K562 (cell line): ENCODE results near the gene PIK3R6. TPM values are rescaled to one million over a fixed set of nuclear protein-coding genes. Genes with fewer than 3 reads are reported as not detected.

ENCODE experiments used
- ATAC-seq: fragments of 200-7000 bp; cut with Tn5 transposase; 3 replicates; pipeline ENCODE4 v1.9.1; 2020; ENCODE audit warnings: moderate library complexity
- BruUV-seq: library from RNA; stranded (reverse); fragments of 400-500 nt; replicated peaks from 2 replicates; lab custom pipeline; 2021; lab: Mats Ljungman, UMichigan
- CTCF ChIA-PET: fragments of 300-600 bp; formaldehyde crosslinking; extraction: SDS; loops from one replicate; lab custom pipeline; 2021; ENCODE audit warnings: low intra/inter-chr PET ratio; lab: Yijun Ruan, JAX
- POLR2A ChIA-PET: fragments of 300-600, 350-650 bp; sonication (Branson Sonifier 250); formaldehyde crosslinking; extraction: SDS; loops from one replicate; lab custom pipeline; 2021; ENCODE audit warnings: antibody characterized with exemption, inconsistent platforms; lab: Yijun Ruan, JAX
- DNase-seq, 4 experiments: peaks; one replicate each; pipeline versions ENCODE4 v3.0.0 to v3.0.0-alpha.2; 2011 to 2018; ENCODE audit warnings: low spot score in 3 of 4, mixed read lengths in 3 of 4; ENCODE audit errors: extremely low read depth in 1 of 4
- FAIRE-seq: peaks from 2 replicates; lab custom pipeline; 2011; peaks lifted over from hg19 to GRCh38; lab: Jason Lieb, UNC
- H2AFZ ChIP-seq: 2 replicates; pipeline ENCODE4 v1.6.0; 2011; ENCODE audit warnings: low read depth, low read length, control low read depth, inconsistent platforms
- H3K27ac ChIP-seq: fragments of 200-600 bp; 3 replicates; pipeline ENCODE4 v1.8.0; 2011; ENCODE audit warnings: low read depth, mild to moderate bottlenecking, control low read depth, inconsistent platforms, low read length, moderate library complexity, mixed read lengths; ENCODE audit errors: extremely low read depth
- H3K27me3 ChIP-seq, 2 experiments: fragments of 300-600 bp in 1 of 2; 2 replicates in 1 of 2; 3 replicates in 1 of 2; pipeline versions ENCODE4 v1.6.0 to v1.8.0; 2011; ENCODE audit warnings: inconsistent platforms in 2 of 2, low read length in 2 of 2, mild to moderate bottlenecking in 1 of 2, mixed read lengths in 1 of 2, moderate library complexity in 1 of 2; ENCODE audit not compliant: control insufficient read depth in 2 of 2, insufficient read depth in 2 of 2
- H3K36me3 ChIP-seq: fragments of 300-600 bp; 3 replicates; pipeline ENCODE4 v1.8.0; 2011; ENCODE audit warnings: mild to moderate bottlenecking, low read length, inconsistent platforms; ENCODE audit not compliant: control insufficient read depth, insufficient read depth
- H3K4me1 ChIP-seq, 2 experiments: fragments of 200-600 bp in 1 of 2; replicated peaks in 1 of 2; 2 replicates in 1 of 2; 3 replicates in 1 of 2; pipeline versions ENCODE4 v1.5.1 to v1.8.0; 2011; ENCODE audit warnings: inconsistent platforms in 2 of 2, low read length in 2 of 2, mild to moderate bottlenecking in 1 of 2, mixed read lengths in 1 of 2, moderate library complexity in 1 of 2; ENCODE audit not compliant: control insufficient read depth in 2 of 2, insufficient read depth in 2 of 2
- H3K4me2 ChIP-seq: 2 replicates; pipeline ENCODE4 v1.6.1; 2011; ENCODE audit warnings: low read length, control low read depth, inconsistent platforms, mixed read lengths; ENCODE audit not compliant: insufficient read depth
- H3K4me3 ChIP-seq: fragments of 200-600 bp; sonication (generic), shearing (Covaris generic); 2 replicates; pipeline ENCODE4 v1.5.1; 2016; ENCODE audit warnings: control low read depth, inconsistent platforms
- H3K79me2 ChIP-seq: fragments of 200-600 bp; 3 replicates; pipeline ENCODE4 v1.8.0; 2011; ENCODE audit warnings: low read length, inconsistent platforms; ENCODE audit not compliant: control insufficient read depth, insufficient read depth
- H3K9ac ChIP-seq, 2 experiments: 2 replicates each; pipeline versions ENCODE4 v1.6.0 to v1.6.1; 2011; ENCODE audit warnings: low read depth in 2 of 2, low read length in 2 of 2, control low read depth in 1 of 2, inconsistent platforms in 1 of 2, mild to moderate bottlenecking in 1 of 2, mixed read lengths in 1 of 2; ENCODE audit not compliant: insufficient read depth in 1 of 2
- H3K9me1 ChIP-seq: one replicate; pipeline ENCODE4 v1.6.0; 2011; ENCODE audit warnings: inconsistent platforms, mild to moderate bottlenecking, low read length, moderate library complexity; ENCODE audit not compliant: control insufficient read depth, insufficient read depth
- H3K9me3 ChIP-seq: replicated peaks from 2 replicates; pipeline ENCODE4 v1.5.1; 2011; ENCODE audit warnings: low read depth, low read length, inconsistent platforms; ENCODE audit not compliant: control insufficient read depth, insufficient read depth
- H4K20me1 ChIP-seq: replicated peaks from 2 replicates; pipeline ENCODE4 v1.6.1; 2011; ENCODE audit warnings: low read length, inconsistent platforms, mixed read lengths; ENCODE audit not compliant: control insufficient read depth, insufficient read depth
- ERF ChIP-seq: fragments of 450-650 bp; formaldehyde crosslinking; IDR thresholded peaks from 2 replicates; pipeline ENCODE4 v1.4.0; 2020; ENCODE audit warnings: mild to moderate bottlenecking, mixed read lengths
- NR2C1 ChIP-seq, 2 experiments: fragments of 450-650 bp; IDR thresholded peaks; 2 replicates each; pipeline ENCODE4 v1.6.1; 2017; ENCODE audit warnings: mild to moderate bottlenecking in 2 of 2, antibody characterized with exemption in 1 of 2, inconsistent platforms in 1 of 2, missing compliant biosample characterization in 1 of 2, missing genetic modification characterization in 1 of 2
- NR2F6 ChIP-seq: fragments of 450-650 bp; formaldehyde crosslinking; IDR thresholded peaks from 2 replicates; pipeline ENCODE4 v1.4.0; 2020; ENCODE audit warnings: mild to moderate bottlenecking
- RAD21 ChIP-seq, 2 experiments: fragments of 250-450 bp in 1 of 2; fragments of 450-650 bp in 1 of 2; sonication (Bioruptor Pico) in 1 of 2; formaldehyde crosslinking in 1 of 2; IDR thresholded peaks in 1 of 2; conservative IDR thresholded peaks in 1 of 2; 2 replicates each; pipeline versions ENCODE4 v1.4.0 to v1.8.0; 2020 to 2022; ENCODE audit warnings: mild to moderate bottlenecking in 2 of 2, moderate library complexity in 1 of 2
- TCFL5 ChIP-seq: fragments of 250-450 bp; sonication (Bioruptor Pico); conservative IDR thresholded peaks from 2 replicates; pipeline ENCODE4 v1.6.1; 2021; ENCODE audit warnings: mild to moderate bottlenecking, moderate library complexity, matching md5 sums
- ZNF668 ChIP-seq: fragments of 250-450 bp; sonication (Bioruptor Pico); IDR thresholded peaks from 2 replicates; pipeline ENCODE4 v1.8.0; 2022; ENCODE audit warnings: mild to moderate bottlenecking, inconsistent platforms
- WGBS: fragments of 100-300 bp; shearing (Covaris generic); methylation state at CpG from one replicate; pipeline ENCODE4 v1.1.6; 2016; ENCODE audit warnings: low coverage, mixed read lengths; ENCODE audit not compliant: insufficient coverage; ENCODE audit errors: missing lambda C conversion rate; 5-methylcytosine and 5-hydroxymethylcytosine counted together
- in situ Hi-C: fragments of 300-500 bp; cut with MboI; formaldehyde crosslinking; loops from 4 replicates; pipeline ENCODE4 v1.15.0; 2018; ENCODE audit warnings: inconsistent platforms, mixed read lengths
- intact Hi-C: fragments of 100-400 bp; cut with micrococcal nuclease; formaldehyde crosslinking; loops from 2 replicates; pipeline ENCODE4 v1.14.2; 2022
- polyA plus RNA-seq, 8 experiments: library from polyadenylated mRNA; depleted of rRNA in 4 of 8; stranded (reverse) in 5 of 8; unstranded in 3 of 8; fragments of >200 nt; fragmentation: Nextera tagmentation in 2 of 8; fragmentation: Illumina TruSeq in 1 of 8; extraction: Ambion mirVana in 2 of 8; extraction: Trizol in 1 of 8; gene quantifications; 2 replicates each; pipeline versions ENCODE4 v1.2.1 to v1.2.3, GENCODE V29; 2011 to 2014; ENCODE audit warnings: inconsistent platforms in 1 of 8, missing spikeins in 1 of 8
- total RNA-seq, 7 experiments: library from RNA; depleted of rRNA in 6 of 7; stranded (reverse); fragments of >200 nt in 6 of 7; fragmentation: Illumina TruSeq in 2 of 7; extraction: Trizol in 2 of 7; gene quantifications; 2 replicates each; pipeline versions ENCODE4 v1.2.1 to v1.2.3, GENCODE V29; 2011 to 2021; ENCODE audit warnings: low replicate concordance in 1 of 7
- TF ChIP-seq, protein P1 (sequence below), 2 experiments: fragments of 150-350 bp in 1 of 2; IDR thresholded peaks; 2 replicates each; pipeline ENCODE4 v1.6.1; 2012 to 2016; ENCODE audit warnings: low read depth in 2 of 2, low read length in 2 of 2, mild to moderate bottlenecking in 1 of 2, moderate library complexity in 1 of 2
- TF ChIP-seq, protein P2 (sequence below): fragments of 250-450 bp; sonication (Bioruptor Pico); IDR thresholded peaks from 2 replicates; pipeline ENCODE4 v1.8.0; 2021; ENCODE audit warnings: mild to moderate bottlenecking, moderate library complexity

The PIK3R6 gene
- total and polyA plus RNA-seq, 9 of the 15 experiments (the other 6 are each of a cell fraction or from before 2014, with no cell fraction given), result 0.04 TPM; not detected in 8

DNA sequence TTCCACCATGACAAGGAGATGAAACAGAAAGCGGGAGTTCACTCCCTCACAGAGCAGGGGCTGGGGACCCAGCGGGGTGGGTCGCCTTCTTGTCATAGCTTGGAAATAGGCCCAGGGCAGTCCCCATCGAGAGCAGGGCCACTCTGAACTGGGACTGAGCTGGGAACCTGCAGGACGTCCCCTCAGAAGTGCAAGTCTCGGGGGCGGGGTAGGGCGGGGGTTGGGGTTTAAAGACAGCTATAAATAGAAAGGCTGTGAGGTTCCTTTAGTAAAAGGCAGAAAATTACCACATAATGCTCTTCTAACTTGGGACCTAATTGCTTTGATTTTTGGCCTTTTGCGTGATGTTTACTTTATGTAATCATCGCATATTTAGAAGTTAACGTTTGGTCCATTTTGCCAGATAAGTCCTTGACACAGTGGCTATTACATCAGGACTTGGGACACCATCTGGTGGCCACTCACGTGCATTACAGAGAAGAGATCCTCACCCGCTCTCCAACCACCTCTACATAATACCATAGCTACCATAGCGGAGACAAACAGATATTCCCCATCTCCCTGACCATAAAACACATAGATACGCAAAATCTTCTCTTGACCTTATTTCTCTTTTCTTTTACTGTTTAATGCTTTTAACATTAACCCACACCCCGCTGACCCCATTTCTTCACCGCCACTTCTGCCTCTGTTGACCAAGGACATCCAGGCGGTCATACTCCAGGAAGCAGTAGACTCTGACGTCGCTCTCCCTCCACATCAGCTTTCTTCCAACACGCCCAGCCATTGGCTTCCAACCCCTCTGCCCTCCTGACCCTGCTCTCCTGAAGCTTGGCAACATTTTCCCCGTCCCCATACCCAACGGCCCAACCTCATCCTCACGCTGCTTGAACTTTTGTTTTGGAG is 27.5 kb upstream of the PIK3R6 start (continued):
- TF ChIP-seq RAD21 (CRISPR knock-in tag; conservative IDR thresholded peaks at IDR 0.05 in 1 of 2, IDR thresholded peaks at IDR 0.05 in 1 of 2) (peak; percentile 59 to 68), ERF (no peak), NR2F6 (CRISPR knock-in tag) (no peak)

DNA sequence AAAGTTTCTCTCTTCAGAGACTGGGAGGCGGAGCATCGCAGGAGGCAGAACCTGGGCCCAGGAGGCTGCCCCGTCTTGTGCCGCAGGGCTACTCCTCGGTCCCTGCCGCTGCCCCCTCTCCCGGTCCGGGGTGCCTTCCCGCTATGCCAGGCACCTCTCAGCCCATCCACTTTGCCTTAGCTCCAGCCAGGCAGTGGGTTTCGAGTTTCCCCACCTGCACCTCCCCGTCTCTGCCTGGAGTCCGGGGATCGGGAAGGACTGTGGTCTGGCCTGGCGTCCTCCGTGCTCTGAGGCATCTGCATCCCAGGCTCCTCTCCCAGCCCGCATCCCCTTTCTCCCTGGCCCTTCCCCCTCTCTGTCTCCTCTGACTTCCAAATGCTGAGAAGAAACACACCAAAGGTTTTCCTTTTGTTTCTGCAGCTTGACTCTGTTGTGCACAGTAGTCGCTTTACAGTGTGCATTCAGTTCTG is 26.8 kb upstream of the PIK3R6 start:
- H3K27ac ChIP-seq, result no peak overlapping the region
- in situ Hi-C loops (loop anchor here (5.0 kb wide), 1 partner anchor 97 kb away; the partner anchor contains the start of gene MFSD6L), intact Hi-C loops (loop anchor here (10.0 kb wide), 2 partner anchors 101 to 149 kb away; partner anchors contain the start of gene CCDC42)
- H3K9ac ChIP-seq, result no peak overlapping the region
- ChIA-PET POLR2A (no interaction called here), CTCF (interaction anchor here (0.6 to 0.7 kb wide), 3 partner anchors 95 to 878 kb away, joined by 3 to 4 read pairs (median 3); no protein-coding TSS in a partner anchor)
- H3K9me3 ChIP-seq, result no peaks in the 10 kb centered on the region
- H3K4me3 ChIP-seq, result no peak overlapping the region
- H4K20me1 ChIP-seq, result no peaks in the 10 kb centered on the region; the same call in 1 of the 2 replicates
- no TSS peak for BruUV-seq
- no peak for DNase-seq
- no peaks in the 10 kb centered on the region; a peak in 1 of 5 replicates for H3K4me1 ChIP-seq
- ATAC-seq, result no peak
- H3K9me1 ChIP-seq, result no peaks in the 10 kb centered on the region
- no peaks in the 10 kb centered on the region for H3K79me2 ChIP-seq
- H3K27me3 ChIP-seq, result peaks cover 2 to 19% of the 10 kb centered on the region in 2 experiments; a peak in 2 of 5 replicates
- TF ChIP-seq, protein P1, sequence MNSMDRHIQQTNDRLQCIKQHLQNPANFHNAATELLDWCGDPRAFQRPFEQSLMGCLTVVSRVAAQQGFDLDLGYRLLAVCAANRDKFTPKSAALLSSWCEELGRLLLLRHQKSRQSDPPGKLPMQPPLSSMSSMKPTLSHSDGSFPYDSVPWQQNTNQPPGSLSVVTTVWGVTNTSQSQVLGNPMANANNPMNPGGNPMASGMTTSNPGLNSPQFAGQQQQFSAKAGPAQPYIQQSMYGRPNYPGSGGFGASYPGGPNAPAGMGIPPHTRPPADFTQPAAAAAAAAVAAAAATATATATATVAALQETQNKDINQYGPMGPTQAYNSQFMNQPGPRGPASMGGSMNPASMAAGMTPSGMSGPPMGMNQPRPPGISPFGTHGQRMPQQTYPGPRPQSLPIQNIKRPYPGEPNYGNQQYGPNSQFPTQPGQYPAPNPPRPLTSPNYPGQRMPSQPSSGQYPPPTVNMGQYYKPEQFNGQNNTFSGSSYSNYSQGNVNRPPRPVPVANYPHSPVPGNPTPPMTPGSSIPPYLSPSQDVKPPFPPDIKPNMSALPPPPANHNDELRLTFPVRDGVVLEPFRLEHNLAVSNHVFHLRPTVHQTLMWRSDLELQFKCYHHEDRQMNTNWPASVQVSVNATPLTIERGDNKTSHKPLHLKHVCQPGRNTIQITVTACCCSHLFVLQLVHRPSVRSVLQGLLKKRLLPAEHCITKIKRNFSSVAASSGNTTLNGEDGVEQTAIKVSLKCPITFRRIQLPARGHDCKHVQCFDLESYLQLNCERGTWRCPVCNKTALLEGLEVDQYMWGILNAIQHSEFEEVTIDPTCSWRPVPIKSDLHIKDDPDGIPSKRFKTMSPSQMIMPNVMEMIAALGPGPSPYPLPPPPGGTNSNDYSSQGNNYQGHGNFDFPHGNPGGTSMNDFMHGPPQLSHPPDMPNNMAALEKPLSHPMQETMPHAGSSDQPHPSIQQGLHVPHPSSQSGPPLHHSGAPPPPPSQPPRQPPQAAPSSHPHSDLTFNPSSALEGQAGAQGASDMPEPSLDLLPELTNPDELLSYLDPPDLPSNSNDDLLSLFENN (IDR thresholded peaks at IDR 0.05; ENCODE audit: low read depth in 2 of 2, low read length in 2 of 2), result no peak
- TF ChIP-seq TCFL5 (CRISPR knock-in tag), result no peak
- TF ChIP-seq ZNF668 (CRISPR knock-in tag), result no peak
- TF ChIP-seq NR2C1 (IDR thresholded peaks at IDR 0.05), result no peak
- no peak for TF ChIP-seq NR2C1 (tag; IDR thresholded peaks at IDR 0.05)
- TF ChIP-seq, protein P2, sequence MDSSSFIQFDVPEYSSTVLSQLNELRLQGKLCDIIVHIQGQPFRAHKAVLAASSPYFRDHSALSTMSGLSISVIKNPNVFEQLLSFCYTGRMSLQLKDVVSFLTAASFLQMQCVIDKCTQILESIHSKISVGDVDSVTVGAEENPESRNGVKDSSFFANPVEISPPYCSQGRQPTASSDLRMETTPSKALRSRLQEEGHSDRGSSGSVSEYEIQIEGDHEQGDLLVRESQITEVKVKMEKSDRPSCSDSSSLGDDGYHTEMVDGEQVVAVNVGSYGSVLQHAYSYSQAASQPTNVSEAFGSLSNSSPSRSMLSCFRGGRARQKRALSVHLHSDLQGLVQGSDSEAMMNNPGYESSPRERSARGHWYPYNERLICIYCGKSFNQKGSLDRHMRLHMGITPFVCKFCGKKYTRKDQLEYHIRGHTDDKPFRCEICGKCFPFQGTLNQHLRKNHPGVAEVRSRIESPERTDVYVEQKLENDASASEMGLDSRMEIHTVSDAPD, result no peak
- FAIRE-seq, result no peak
- 0% methylated on average over 5 of the region's 17 CpGs for WGBS
- H2AFZ ChIP-seq, result no peak overlapping the region
- no peaks in the 10 kb centered on the region for H3K36me3 ChIP-seq
- no peak overlapping the region; the same call in 1 of the 2 replicates for H3K4me2 ChIP-seq
